ENCODE measurements around the gene LRFN2. TPM values are rescaled to one million over a fixed set of nuclear protein-coding genes. Genes with fewer than 3 reads are reported as not detected.

Gene LRFN2
- polyA plus RNA-seq, 1 donor from 2014 or later, result 14.8 TPM

GRCh38 chr6:40477246-40478126, 109.7 kb downstream of the LRFN2 start:
- no peak overlapping the region for H3K4me3 ChIP-seq (ENCODE audit: low read length)
- TF ChIP-seq POLR2AphosphoS5 (IDR thresholded peaks at IDR 0.05) (no peak), RAD21 (conservative IDR thresholded peaks at IDR 0.05) (peak; percentile 24), MXI1 (conservative IDR thresholded peaks at IDR 0.05; ENCODE audit: poor library complexity, severe bottlenecking) (no peak), REST (IDR thresholded peaks at IDR 0.05; ENCODE audit: borderline replicate concordance) (no peak), CTCF (IDR thresholded peaks at IDR 0.05; ENCODE audit: poor library complexity, severe bottlenecking) (peak; percentile 38)
- H2AFZ ChIP-seq (ENCODE audit: low read depth, low read length), result no peak overlapping the region
- no peak overlapping the region for H3K4me2 ChIP-seq (ENCODE audit: low read length)
- H3K27ac ChIP-seq (ENCODE audit: low read length), result no peak overlapping the region
- H3K27me3 ChIP-seq (ENCODE audit: insufficient read depth, low read depth, low read length), result no peaks in the 10 kb centered on the region
- H4K20me1 ChIP-seq (ENCODE audit: insufficient read depth), result no peaks in the 10 kb centered on the region
- H3K9me2 ChIP-seq (ENCODE audit: insufficient read depth, low read length), result no peaks in the 10 kb centered on the region
- no peak overlapping the region for H3K9ac ChIP-seq (ENCODE audit: low read length)
- H3K9me3 ChIP-seq (ENCODE audit: low read length), result no peaks in the 10 kb centered on the region
- no peaks in the 10 kb centered on the region for H3K79me2 ChIP-seq (replicated peaks; ENCODE audit: insufficient read depth, low read length)
- H3F3A ChIP-seq (ENCODE audit: insufficient read depth, low read length, poor library complexity, severe bottlenecking), result no peaks in the 10 kb centered on the region
- no peaks in the 10 kb centered on the region for H3K36me3 ChIP-seq (ENCODE audit: insufficient read depth, low read length)

DNA sequence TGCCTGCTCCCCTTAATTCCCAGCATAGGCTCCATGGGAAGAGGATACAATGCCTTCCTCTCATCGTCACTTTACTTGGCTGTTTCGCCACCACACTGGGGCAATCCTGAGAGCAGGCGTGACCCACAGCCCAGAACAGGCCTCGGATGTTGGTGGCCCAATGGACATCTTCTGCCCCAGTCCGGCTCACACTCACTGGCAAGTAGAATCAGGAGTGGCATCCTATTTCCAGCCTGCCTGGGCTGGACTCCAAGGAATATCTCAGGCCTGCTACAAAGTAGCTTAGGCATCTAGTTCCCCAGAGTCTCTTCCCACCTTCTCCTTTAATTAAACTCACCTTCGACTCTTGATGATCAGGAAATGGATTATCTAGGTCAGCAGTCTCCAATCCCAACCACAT, 110.5 kb downstream of the LRFN2 start:
- H2AFZ ChIP-seq (ENCODE audit: low read depth, low read length), result no peak overlapping the region
- no peak overlapping the region for H3K27ac ChIP-seq (ENCODE audit: low read length)
- H3K79me2 ChIP-seq (replicated peaks; ENCODE audit: insufficient read depth, low read length), result no peaks in the 10 kb centered on the region
- TF ChIP-seq REST (IDR thresholded peaks at IDR 0.05; ENCODE audit: borderline replicate concordance) (no peak), SMC3 (conservative IDR thresholded peaks at IDR 0.05; ENCODE audit: poor library complexity) (no peak), CTCF (IDR thresholded peaks at IDR 0.05; ENCODE audit: poor library complexity, severe bottlenecking) (no peak), EP300 (conservative IDR thresholded peaks at IDR 0.05; ENCODE audit: poor library complexity, severe bottlenecking) (no peak), TAF1 (IDR thresholded peaks at IDR 0.05; ENCODE audit: low read depth) (no peak), POLR2AphosphoS5 (IDR thresholded peaks at IDR 0.05) (no peak), MXI1 (conservative IDR thresholded peaks at IDR 0.05; ENCODE audit: poor library complexity, severe bottlenecking) (no peak), RAD21 (conservative IDR thresholded peaks at IDR 0.05) (no peak)
- no peaks in the 10 kb centered on the region for H3F3A ChIP-seq (ENCODE audit: insufficient read depth, low read length, poor library complexity, severe bottlenecking)
- no peaks in the 10 kb centered on the region for H3K36me3 ChIP-seq (ENCODE audit: insufficient read depth, low read length)
- no peaks in the 10 kb centered on the region for H3K9me2 ChIP-seq (ENCODE audit: insufficient read depth, low read length)
- H3K9ac ChIP-seq (ENCODE audit: low read length), result no peak overlapping the region
- H3K9me3 ChIP-seq (ENCODE audit: low read length), result no peaks in the 10 kb centered on the region
- no peaks in the 10 kb centered on the region for H3K27me3 ChIP-seq (ENCODE audit: insufficient read depth, low read depth, low read length)
- H4K20me1 ChIP-seq (ENCODE audit: insufficient read depth), result no peaks in the 10 kb centered on the region
- no peak overlapping the region for H3K4me3 ChIP-seq (ENCODE audit: low read length)
- H3K4me2 ChIP-seq (ENCODE audit: low read length), result no peak overlapping the region

Data from neural cell (in vitro differentiated cells).